K562 (cell line): ENCODE results near the gene ORC1. TPM values are rescaled to one million over a fixed set of nuclear protein-coding genes. Genes with fewer than 3 reads are reported as not detected.

ENCODE experiments used
- BRD4 ChIP-seq: fragments of 200-600 bp; sonication (generic); IDR thresholded peaks from 2 replicates; pipeline ENCODE4 v1.6.1; 2017; ENCODE audit warnings: inconsistent platforms
- FUS ChIP-seq: fragments of 200-400 bp; formaldehyde crosslinking; optimal IDR thresholded peaks from 2 replicates; pipeline ENCODE3; 2017; ENCODE audit warnings: low read depth, low read length
- GATAD2A ChIP-seq: fragments of 450-650 bp; IDR thresholded peaks from 2 replicates; pipeline ENCODE4 v1.6.1; 2017
- MXI1 ChIP-seq: IDR thresholded peaks from 2 replicates; pipeline ENCODE4 v1.6.1; 2011; ENCODE audit warnings: low read depth, mild to moderate bottlenecking, improper control_type of control experiment, low read length
- NFIC ChIP-seq: fragments of 450-650 bp; IDR thresholded peaks from 2 replicates; pipeline ENCODE4 v1.6.1; 2017; ENCODE audit warnings: mild to moderate bottlenecking, inconsistent platforms
- PTBP1 ChIP-seq: fragments of 200-400 bp; formaldehyde crosslinking; IDR thresholded peaks from 2 replicates; pipeline ENCODE4 v1.6.1; 2017; ENCODE audit warnings: low read depth, low read length
- PTTG1 ChIP-seq: fragments of 450-650 bp; IDR thresholded peaks from 2 replicates; pipeline ENCODE4 v1.6.1; 2016; ENCODE audit warnings: low read depth, mild to moderate bottlenecking, missing genetic modification characterization, missing compliant biosample characterization
- SNIP1 ChIP-seq: fragments of 450-650 bp; IDR thresholded peaks from 2 replicates; pipeline ENCODE4 v1.7.1; 2017; ENCODE audit warnings: low read depth, mild to moderate bottlenecking
- STAT5B ChIP-seq: fragments of 250-450 bp; sonication (Bioruptor Pico); IDR thresholded peaks from 2 replicates; pipeline ENCODE4 v1.8.0; 2021; ENCODE audit warnings: mild to moderate bottlenecking, inconsistent platforms
- TOE1 ChIP-seq, 2 experiments: fragments of 450-650 bp in 1 of 2; sonication (generic) in 1 of 2; formaldehyde crosslinking in 1 of 2; IDR thresholded peaks; 2 replicates each; pipeline versions ENCODE4 v1.7.1 to v1.8.0; 2016 to 2022; ENCODE audit warnings: borderline replicate concordance in 2 of 2, mild to moderate bottlenecking in 2 of 2, antibody characterized with exemption in 1 of 2, inconsistent platforms in 1 of 2, low read depth in 1 of 2, missing genetic modification reagents in 1 of 2, moderate library complexity in 1 of 2
- ZNF224 ChIP-seq: sonication (generic); formaldehyde crosslinking; IDR thresholded peaks from 2 replicates; pipeline ENCODE4 v1.8.0; 2022; ENCODE audit warnings: mild to moderate bottlenecking, missing genetic modification reagents
- ZNF699 ChIP-seq: fragments of 250-450 bp; sonication (Bioruptor Pico); IDR thresholded peaks from 2 replicates; pipeline ENCODE4 v1.8.0; 2021; ENCODE audit warnings: mild to moderate bottlenecking, moderate library complexity; ENCODE audit not compliant: insufficient replicate concordance
- ZNF76 ChIP-seq: fragments of 250-450 bp; sonication (Bioruptor Pico); IDR thresholded peaks from 2 replicates; pipeline ENCODE4 v1.4.0; 2020; ENCODE audit warnings: mild to moderate bottlenecking, moderate library complexity, borderline replicate concordance
- polyA plus RNA-seq, 8 experiments: library from polyadenylated mRNA; depleted of rRNA in 4 of 8; stranded (reverse) in 5 of 8; unstranded in 3 of 8; fragments of >200 nt; fragmentation: Nextera tagmentation in 2 of 8; fragmentation: Illumina TruSeq in 1 of 8; extraction: Ambion mirVana in 2 of 8; extraction: Trizol in 1 of 8; gene quantifications; 2 replicates each; pipeline versions ENCODE4 v1.2.1 to v1.2.3, GENCODE V29; 2011 to 2014; ENCODE audit warnings: inconsistent platforms in 1 of 8, missing spikeins in 1 of 8
- total RNA-seq, 7 experiments: library from RNA; depleted of rRNA in 6 of 7; stranded (reverse); fragments of >200 nt in 6 of 7; fragmentation: Illumina TruSeq in 2 of 7; extraction: Trizol in 2 of 7; gene quantifications; 2 replicates each; pipeline versions ENCODE4 v1.2.1 to v1.2.3, GENCODE V29; 2011 to 2021; ENCODE audit warnings: low replicate concordance in 1 of 7
- TF ChIP-seq, protein P1 (sequence below), 2 experiments: fragments of 450-650 bp; conservative IDR thresholded peaks; 2 replicates each; pipeline ENCODE4 v1.6.1; 2017; ENCODE audit warnings: mild to moderate bottlenecking in 2 of 2, moderate library complexity in 2 of 2
- TF ChIP-seq, protein P2 (sequence below): fragments of 250-450 bp; sonication (Bioruptor Pico); IDR thresholded peaks from 2 replicates; pipeline ENCODE4 v1.5.0; 2020; ENCODE audit warnings: mild to moderate bottlenecking
- TF ChIP-seq, protein P3 (sequence below): fragments of 250-450 bp; sonication (Bioruptor Pico); IDR thresholded peaks from 2 replicates; pipeline ENCODE4 v1.8.0; 2021; ENCODE audit warnings: borderline replicate concordance, mild to moderate bottlenecking, moderate library complexity; ENCODE audit not compliant: poor library complexity, severe bottlenecking
- TF ChIP-seq, protein P4 (sequence below): fragments of 250-450 bp; sonication (Bioruptor Pico); IDR thresholded peaks from 2 replicates; pipeline ENCODE4 v1.9.0; 2021; ENCODE audit warnings: mild to moderate bottlenecking, inconsistent platforms
- TF ChIP-seq, protein P5 (sequence below): fragments of 250-450 bp; sonication (Bioruptor Pico); IDR thresholded peaks from 2 replicates; pipeline ENCODE4 v1.8.0; 2022; ENCODE audit warnings: inconsistent platforms, mild to moderate bottlenecking, moderate library complexity, borderline replicate concordance
- TF ChIP-seq, protein P6 (sequence below): sonication (generic); formaldehyde crosslinking; IDR thresholded peaks from 2 replicates; pipeline ENCODE4 v1.8.1; 2023; ENCODE audit warnings: mild to moderate bottlenecking, missing genetic modification reagents

ORC1 gene
- total and polyA plus RNA-seq, 9 of the 15 experiments (the other 6 are each of a cell fraction or from before 2014, with no cell fraction given), result 26.4 to 91.6 (median 69.7) TPM

DNA sequence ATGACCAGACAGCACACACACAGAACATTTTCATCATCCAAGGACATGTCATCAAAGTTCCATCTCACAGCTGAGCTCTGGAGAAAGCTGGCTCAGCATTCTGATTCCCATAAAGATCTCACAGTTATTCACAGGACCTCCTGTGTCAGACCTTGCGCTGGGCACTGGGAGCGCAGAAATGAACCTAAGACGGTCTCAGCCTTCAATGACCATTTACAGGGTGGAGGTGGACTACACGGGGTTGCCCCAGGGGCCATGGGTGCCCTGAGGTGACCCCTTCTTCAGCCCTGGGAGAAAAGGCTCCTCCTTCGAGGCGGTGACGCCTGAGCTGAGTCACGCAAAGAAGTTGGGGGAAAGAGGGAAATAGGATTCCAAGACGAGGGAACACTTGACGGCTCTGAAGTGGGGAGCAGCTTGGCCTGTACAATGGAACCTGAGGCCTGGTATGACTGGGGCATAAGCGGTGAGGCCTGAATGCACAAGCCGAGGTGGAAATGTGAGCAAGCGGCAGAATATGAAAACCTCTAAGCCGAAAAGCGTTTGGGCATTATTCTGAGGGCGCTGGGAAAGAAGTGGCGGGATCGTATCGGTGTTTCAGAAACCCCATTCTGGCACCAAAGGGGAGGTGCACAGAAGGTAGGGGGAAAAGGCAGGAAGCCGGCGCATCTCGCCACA is 39.0 kb downstream of the ORC1 start (continued):
- TF ChIP-seq NFIC, result 0 out of 2 replicates have a peak, but pooled peaks have one; percentile 13
- TF ChIP-seq, protein P1, sequence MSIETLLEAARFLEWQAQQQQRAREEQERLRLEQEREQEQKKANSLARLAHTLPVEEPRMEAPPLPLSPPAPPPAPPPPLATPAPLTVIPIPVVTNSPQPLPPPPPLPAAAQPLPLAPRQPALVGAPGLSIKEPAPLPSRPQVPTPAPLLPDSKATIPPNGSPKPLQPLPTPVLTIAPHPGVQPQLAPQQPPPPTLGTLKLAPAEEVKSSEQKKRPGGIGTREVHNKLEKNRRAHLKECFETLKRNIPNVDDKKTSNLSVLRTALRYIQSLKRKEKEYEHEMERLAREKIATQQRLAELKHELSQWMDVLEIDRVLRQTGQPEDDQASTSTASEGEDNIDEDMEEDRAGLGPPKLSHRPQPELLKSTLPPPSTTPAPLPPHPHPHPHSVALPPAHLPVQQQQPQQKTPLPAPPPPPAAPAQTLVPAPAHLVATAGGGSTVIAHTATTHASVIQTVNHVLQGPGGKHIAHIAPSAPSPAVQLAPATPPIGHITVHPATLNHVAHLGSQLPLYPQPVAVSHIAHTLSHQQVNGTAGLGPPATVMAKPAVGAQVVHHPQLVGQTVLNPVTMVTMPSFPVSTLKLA (conservative IDR thresholded peaks at IDR 0.05), result no peak
- TF ChIP-seq, protein P2, sequence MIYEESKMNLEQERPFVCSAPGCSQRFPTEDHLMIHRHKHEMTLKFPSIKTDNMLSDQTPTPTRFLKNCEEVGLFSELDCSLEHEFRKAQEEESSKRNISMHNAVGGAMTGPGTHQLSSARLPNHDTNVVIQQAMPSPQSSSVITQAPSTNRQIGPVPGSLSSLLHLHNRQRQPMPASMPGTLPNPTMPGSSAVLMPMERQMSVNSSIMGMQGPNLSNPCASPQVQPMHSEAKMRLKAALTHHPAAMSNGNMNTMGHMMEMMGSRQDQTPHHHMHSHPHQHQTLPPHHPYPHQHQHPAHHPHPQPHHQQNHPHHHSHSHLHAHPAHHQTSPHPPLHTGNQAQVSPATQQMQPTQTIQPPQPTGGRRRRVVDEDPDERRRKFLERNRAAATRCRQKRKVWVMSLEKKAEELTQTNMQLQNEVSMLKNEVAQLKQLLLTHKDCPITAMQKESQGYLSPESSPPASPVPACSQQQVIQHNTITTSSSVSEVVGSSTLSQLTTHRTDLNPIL (CRISPR knock-in tag), result no peak
- TF ChIP-seq PTTG1 (tag), result no peak
- TF ChIP-seq, protein P3, sequence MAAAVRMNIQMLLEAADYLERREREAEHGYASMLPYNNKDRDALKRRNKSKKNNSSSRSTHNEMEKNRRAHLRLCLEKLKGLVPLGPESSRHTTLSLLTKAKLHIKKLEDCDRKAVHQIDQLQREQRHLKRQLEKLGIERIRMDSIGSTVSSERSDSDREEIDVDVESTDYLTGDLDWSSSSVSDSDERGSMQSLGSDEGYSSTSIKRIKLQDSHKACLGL, result no peak
- no peak for TF ChIP-seq SNIP1
- TF ChIP-seq ZNF699 (CRISPR knock-in tag), result no peak
- TF ChIP-seq MXI1, result no peak
- TF ChIP-seq ZNF224, result no peak
- TF ChIP-seq, protein P4, sequence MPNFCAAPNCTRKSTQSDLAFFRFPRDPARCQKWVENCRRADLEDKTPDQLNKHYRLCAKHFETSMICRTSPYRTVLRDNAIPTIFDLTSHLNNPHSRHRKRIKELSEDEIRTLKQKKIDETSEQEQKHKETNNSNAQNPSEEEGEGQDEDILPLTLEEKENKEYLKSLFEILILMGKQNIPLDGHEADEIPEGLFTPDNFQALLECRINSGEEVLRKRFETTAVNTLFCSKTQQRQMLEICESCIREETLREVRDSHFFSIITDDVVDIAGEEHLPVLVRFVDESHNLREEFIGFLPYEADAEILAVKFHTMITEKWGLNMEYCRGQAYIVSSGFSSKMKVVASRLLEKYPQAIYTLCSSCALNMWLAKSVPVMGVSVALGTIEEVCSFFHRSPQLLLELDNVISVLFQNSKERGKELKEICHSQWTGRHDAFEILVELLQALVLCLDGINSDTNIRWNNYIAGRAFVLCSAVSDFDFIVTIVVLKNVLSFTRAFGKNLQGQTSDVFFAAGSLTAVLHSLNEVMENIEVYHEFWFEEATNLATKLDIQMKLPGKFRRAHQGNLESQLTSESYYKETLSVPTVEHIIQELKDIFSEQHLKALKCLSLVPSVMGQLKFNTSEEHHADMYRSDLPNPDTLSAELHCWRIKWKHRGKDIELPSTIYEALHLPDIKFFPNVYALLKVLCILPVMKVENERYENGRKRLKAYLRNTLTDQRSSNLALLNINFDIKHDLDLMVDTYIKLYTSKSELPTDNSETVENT (CRISPR knock-in tag), result no peak
- TF ChIP-seq PTBP1, result no peak
- TF ChIP-seq GATAD2A, result no peak
- 0 out of 2 replicates have a peak, but pooled peaks have one; percentile 13 for TF ChIP-seq TOE1 (IDR thresholded peaks at IDR 0.05; ENCODE audit: borderline replicate concordance)
- no peak for TF ChIP-seq TOE1 (CRISPR knock-in tag; IDR thresholded peaks at IDR 0.05; ENCODE audit: borderline replicate concordance, low read depth)
- no peak for TF ChIP-seq FUS
- TF ChIP-seq, protein P5, sequence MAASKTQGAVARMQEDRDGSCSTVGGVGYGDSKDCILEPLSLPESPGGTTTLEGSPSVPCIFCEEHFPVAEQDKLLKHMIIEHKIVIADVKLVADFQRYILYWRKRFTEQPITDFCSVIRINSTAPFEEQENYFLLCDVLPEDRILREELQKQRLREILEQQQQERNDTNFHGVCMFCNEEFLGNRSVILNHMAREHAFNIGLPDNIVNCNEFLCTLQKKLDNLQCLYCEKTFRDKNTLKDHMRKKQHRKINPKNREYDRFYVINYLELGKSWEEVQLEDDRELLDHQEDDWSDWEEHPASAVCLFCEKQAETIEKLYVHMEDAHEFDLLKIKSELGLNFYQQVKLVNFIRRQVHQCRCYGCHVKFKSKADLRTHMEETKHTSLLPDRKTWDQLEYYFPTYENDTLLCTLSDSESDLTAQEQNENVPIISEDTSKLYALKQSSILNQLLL (CRISPR knock-in tag), result no peak
- no peak for TF ChIP-seq STAT5B (CRISPR knock-in tag)
- TF ChIP-seq ZNF76 (CRISPR knock-in tag), result no peak
- TF ChIP-seq, protein P6, sequence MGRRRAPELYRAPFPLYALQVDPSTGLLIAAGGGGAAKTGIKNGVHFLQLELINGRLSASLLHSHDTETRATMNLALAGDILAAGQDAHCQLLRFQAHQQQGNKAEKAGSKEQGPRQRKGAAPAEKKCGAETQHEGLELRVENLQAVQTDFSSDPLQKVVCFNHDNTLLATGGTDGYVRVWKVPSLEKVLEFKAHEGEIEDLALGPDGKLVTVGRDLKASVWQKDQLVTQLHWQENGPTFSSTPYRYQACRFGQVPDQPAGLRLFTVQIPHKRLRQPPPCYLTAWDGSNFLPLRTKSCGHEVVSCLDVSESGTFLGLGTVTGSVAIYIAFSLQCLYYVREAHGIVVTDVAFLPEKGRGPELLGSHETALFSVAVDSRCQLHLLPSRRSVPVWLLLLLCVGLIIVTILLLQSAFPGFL (CRISPR knock-in tag), result no peak
- peak; percentile 74; the same call in 1 of the 2 replicates for TF ChIP-seq BRD4
